A172 (cell line): ENCODE measurements around the gene LEMD3. TPM values are rescaled to one million over a fixed set of nuclear protein-coding genes. Genes with fewer than 3 reads are reported as not detected.

ENCODE experiments used
- DNase-seq: peaks from one replicate; pipeline ENCODE4 v3.0.0-alpha.2; 2015; ENCODE audit warnings: low spot score
- total RNA-seq: library from RNA; depleted of rRNA; stranded (reverse); fragments of >200 nt; shearing (Covaris generic); gene quantifications from 2 replicates; pipeline ENCODE4 v1.2.3, GENCODE V29; 2014; rRNA removed

The LEMD3 gene
- total RNA-seq = 17.8 and 18.3 TPM in 2 replicates

GRCh38 chr12:65169320-65170208 lies at the start of gene LEMD3:
Gene LEMD3, plus strand, starts transcription at chr12:65169583. Its CDS starts 14 bp downstream, at chr12:65169597.
- DNase-seq = peak; percentile 82

GRCh38 chr12:65121049-65121955 lies 48.1 kb upstream of the LEMD3 start, which contains the start of gene WIF1:
Gene WIF1, minus strand, starts transcription at chr12:65121305. Its CDS starts 114 bp downstream, at chr12:65121191.
- DNase-seq = no peak

GRCh38 chr12:65121956-65122469 lies 47.4 kb upstream of the LEMD3 start:
- no peak for DNase-seq

GRCh38 chr12:65122703-65123102 lies 46.7 kb upstream of the LEMD3 start:
- no peak for DNase-seq

- DNase-seq = peak; percentile 27
These were observed 45.8 kb upstream of the LEMD3 start for GRCh38 chr12:65123435-65124063.

GRCh38 chr12:65125247-65125646 lies 44.1 kb upstream of the LEMD3 start:
- no peak for DNase-seq

- DNase-seq = no peak
These were observed 43.4 kb upstream of the LEMD3 start for GRCh38 chr12:65125975-65126374.

- DNase-seq = no peak
These were observed 42.9 kb upstream of the LEMD3 start for GRCh38 chr12:65126482-65126881.

- DNase-seq = no peak
These were observed 35.5 kb upstream of the LEMD3 start for GRCh38 chr12:65133879-65134278.

- no peak for DNase-seq
These were observed 30.0 kb upstream of the LEMD3 start for GRCh38 chr12:65139389-65139788.

- DNase-seq = no peak
These were observed 28.6 kb upstream of the LEMD3 start for GRCh38 chr12:65140738-65141137.

- DNase-seq = no peak
These were observed 22.0 kb upstream of the LEMD3 start for GRCh38 chr12:65147312-65147905.

- no peak for DNase-seq
These were observed 17.4 kb upstream of the LEMD3 start for GRCh38 chr12:65152012-65152411.

GRCh38 chr12:65152596-65152995 lies 16.8 kb upstream of the LEMD3 start:
- no peak for DNase-seq

GRCh38 chr12:65155784-65156183 lies 13.6 kb upstream of the LEMD3 start:
- no peak for DNase-seq

GRCh38 chr12:65156366-65156841 lies 13.0 kb upstream of the LEMD3 start:
- no peak for DNase-seq

GRCh38 chr12:65157091-65157490 lies 12.3 kb upstream of the LEMD3 start:
- no peak for DNase-seq

- no peak for DNase-seq
These were observed 6.8 kb upstream of the LEMD3 start for GRCh38 chr12:65162609-65163008.

GRCh38 chr12:65164244-65164643 lies 5.1 kb upstream of the LEMD3 start:
- DNase-seq = no peak

- no peak for DNase-seq
These were observed 4.6 kb upstream of the LEMD3 start for GRCh38 chr12:65164774-65165173.

- DNase-seq = no peak
These were observed 583 bp upstream of the LEMD3 start for GRCh38 chr12:65168681-65169319.
